ENCODE measurements around the gene FTO. TPM values are rescaled to one million over a fixed set of nuclear protein-coding genes. Genes with fewer than 3 reads are reported as not detected.

Gene FTO
- total and polyA plus RNA-seq, 2 of the 8 experiments (the other 6 are each of a cell fraction or from before 2014, with no cell fraction given) = 34.5 to 59.8 TPM

DNA sequence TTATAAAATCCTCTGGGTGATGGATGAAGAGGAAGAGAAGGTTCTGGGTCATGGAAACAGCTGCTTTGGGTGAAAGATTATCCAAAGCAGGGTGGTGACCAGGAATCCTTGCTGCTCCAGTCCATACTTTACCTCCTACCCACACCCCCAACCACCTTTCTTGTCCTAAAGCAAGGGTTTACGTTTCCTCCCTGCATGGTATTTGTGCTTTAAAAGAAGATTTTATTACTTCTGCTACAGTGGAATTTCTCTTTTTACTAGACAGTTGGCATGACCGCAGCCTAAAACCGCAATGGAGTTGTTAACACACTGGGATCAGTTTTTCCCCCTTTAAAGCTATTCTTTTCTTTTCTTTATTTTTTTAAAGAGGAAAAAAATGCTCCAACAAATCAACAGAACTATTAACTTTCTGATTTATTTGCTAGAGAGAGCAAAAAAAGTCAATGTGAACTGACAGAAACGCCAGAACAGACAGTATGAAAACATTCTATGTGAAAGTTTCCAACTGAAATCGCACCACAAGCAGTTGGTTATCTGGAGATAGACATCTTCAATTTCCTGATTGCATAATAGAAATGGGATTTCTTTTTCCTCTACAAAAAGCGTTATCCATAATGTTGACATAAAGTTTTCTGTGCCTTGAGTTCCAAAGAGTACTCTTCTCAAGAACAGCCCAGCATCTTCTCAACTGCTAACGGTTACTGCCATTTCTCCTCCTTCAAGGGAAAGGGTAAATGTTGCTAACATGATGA lies 346.7 kb downstream of the FTO start:
- DNase-seq (ENCODE audit: low read depth in 1 of 2, low spot score in 2 of 2) (no peak), FAIRE-seq (peak; percentile 57)
- H3K36me3 ChIP-seq (ENCODE audit: control insufficient read depth in 2 of 4, insufficient read depth in 4 of 4, low read length in 3 of 4) = no peaks in the 10 kb centered on the region
- peak overlapping the region in 1 of 4 experiments; percentile 15; a peak in 1 of 8 replicates for H3K4me3 ChIP-seq (ENCODE audit: extremely low read depth in 1 of 4, insufficient read depth in 2 of 4, low read depth in 3 of 4, low read length in 4 of 4)
- H3K56ac ChIP-seq (replicated peaks; ENCODE audit: insufficient read length, low read depth, low read length) = no peak overlapping the region
- H3K9ac ChIP-seq (replicated peaks in 1 of 4; ENCODE audit: extremely low read depth in 1 of 4, low read depth in 3 of 4, low read length in 3 of 4) = no peak overlapping the region
- no peak overlapping the region for H2BK15ac ChIP-seq (ENCODE audit: low read length)
- H3K23me2 ChIP-seq (ENCODE audit: low read depth, low read length) = no peaks in the 10 kb centered on the region
- no peak for TF ChIP-seq GTF2F1 (IDR thresholded peaks at IDR 0.05; ENCODE audit: borderline replicate concordance, low read depth, low read length)
- peak; percentile 85 for TF ChIP-seq SP1 (IDR thresholded peaks at IDR 0.05; ENCODE audit: low read depth, low read length)
- TF ChIP-seq SIN3A (conservative IDR thresholded peaks at IDR 0.05 in 1 of 2, IDR thresholded peaks at IDR 0.05 in 1 of 2; ENCODE audit: low read depth in 1 of 2, low read length in 2 of 2) = no peak
- no peak for TF ChIP-seq JUN (IDR thresholded peaks at IDR 0.05; ENCODE audit: low read depth, low read length)
- no peak for TF ChIP-seq RNF2 (IDR thresholded peaks at IDR 0.05; ENCODE audit: borderline replicate concordance, low read depth, low read length, missing control alignments, poor library complexity, severe bottlenecking)
- TF ChIP-seq TCF12 (IDR thresholded peaks at IDR 0.05; ENCODE audit: low read depth, low read length) = no peak
- POLR2A ChIA-PET (ENCODE audit: partially characterized antibody) = interaction anchor here (1.3 to 1.8 kb wide), 3 partner anchors 14 to 17 kb away, joined by 3 to 6 read pairs (median 4); no protein-coding TSS in a partner anchor
- WGBS, 2 experiments (ENCODE audit: extremely low coverage in 1 of 2, insufficient coverage in 1 of 2, insufficient read length in 1 of 2, insufficient replicate concordance in 2 of 2, low coverage in 1 of 2, low lambda C conversion rate in 2 of 2, missing lambda C conversion rate in 1 of 2) = 60% methylated on average over 7 of the region's 7 CpGs; no CpG with 5 or more reads in 1 of the 2 experiments
- H2BK12ac ChIP-seq (ENCODE audit: low read depth, low read length) = 0 out of 2 replicates have a peak overlapping the region, but pooled peaks have one; percentile 10
- no peak overlapping the region for H3K23ac ChIP-seq (ENCODE audit: insufficient read length)
- no peak overlapping the region for H2AFZ ChIP-seq (ENCODE audit: low read length)
- H4K5ac ChIP-seq (ENCODE audit: insufficient read length, low read depth, low read length) = no peak overlapping the region
- no peaks in the 10 kb centered on the region for H3K79me2 ChIP-seq (ENCODE audit: control insufficient read depth in 1 of 2, insufficient read depth in 2 of 2, low read length in 2 of 2)
- H3K4ac ChIP-seq (replicated peaks; ENCODE audit: insufficient read length, low read depth, low read length) = no peak overlapping the region
- H3K4me2 ChIP-seq (ENCODE audit: insufficient read depth in 1 of 2, low read depth in 2 of 2, low read length in 2 of 2) = peak overlapping the region; percentile 22 to 57; a peak in 3 of 4 replicates
- H3K79me1 ChIP-seq (ENCODE audit: low read depth, low read length) = no peaks in the 10 kb centered on the region
- no peaks in the 10 kb centered on the region; a peak in 1 of 7 replicates for H3K27me3 ChIP-seq (replicated peaks in 1 of 4; ENCODE audit: control insufficient read depth in 3 of 4, extremely low read depth in 1 of 4, insufficient read depth in 3 of 4, low read length in 3 of 4)
- H4K8ac ChIP-seq (ENCODE audit: extremely low read depth, insufficient read depth, low read length) = no peak overlapping the region
- no peak overlapping the region; the same call in 1 of the 2 replicates for H3K18ac ChIP-seq (ENCODE audit: extremely low read depth, low read length)
- H4K91ac ChIP-seq (replicated peaks; ENCODE audit: insufficient read length, low read length) = peak overlapping the region; percentile 76
- CTCF ChIA-PET (ENCODE audit: partially characterized antibody) = interaction anchor here (0.6 to 1.5 kb wide), 4 partner anchors 12 to 229 kb away, joined by 3 to 6 read pairs (median 4); no protein-coding TSS in a partner anchor
- no peaks in the 10 kb centered on the region for H4K20me1 ChIP-seq (replicated peaks in 1 of 2; ENCODE audit: control insufficient read depth in 1 of 2, insufficient read depth in 2 of 2, low read length in 2 of 2)
- no peak overlapping the region for H3K14ac ChIP-seq (ENCODE audit: insufficient read length)
- H3K27ac ChIP-seq (ENCODE audit: low read depth, low read length) = no peak overlapping the region
- H2BK120ac ChIP-seq (replicated peaks; ENCODE audit: low read depth, low read length) = peak overlapping the region; percentile 73
- peaks cover 19 to 34% (median 28%) of the 10 kb centered on the region in 4 experiments; a peak in 6 of 7 replicates for H3K4me1 ChIP-seq (replicated peaks in 1 of 4; ENCODE audit: control insufficient read depth in 3 of 4, insufficient read depth in 4 of 4, low read length in 3 of 4)
- H2AK5ac ChIP-seq (ENCODE audit: low read depth, low read length) = no peak overlapping the region
- H3K9me3 ChIP-seq (ENCODE audit: insufficient read depth in 2 of 2, low read depth in 1 of 2, low read length in 1 of 2) = no peaks in the 10 kb centered on the region
- no peak overlapping the region for H2BK20ac ChIP-seq (ENCODE audit: low read length)
- peak overlapping the region; percentile 98; the same call in 1 of the 2 replicates for H2BK5ac ChIP-seq (ENCODE audit: low read depth, low read length)

Measured in H1 (cell line).